Smooth muscle cell (in vitro differentiated cells): ENCODE results near the gene CHMP2A. TPM values are rescaled to one million over a fixed set of nuclear protein-coding genes. Genes with fewer than 3 reads are reported as not detected.
A peak's percentile ranks its signal among the peaks of the same experiment; 100 is the strongest.
"Not testable (repeated sequence)": the region's sequence is repeated elsewhere in the genome, so short reads cannot be mapped to it uniquely, and the experiment has no call there.

ENCODE experiments used
- DNase-seq: peaks from one replicate; lab custom pipeline; 2025; ENCODE audit not compliant: unreplicated experiment; lab: John Stamatoyannopoulos, UW
- H2AFZ ChIP-seq: fragments of 200-600 bp; sonication (generic); 2 replicates; pipeline ENCODE4 v1.6.0; 2016; ENCODE audit warnings: antibody characterized with exemption, low read depth, mild to moderate bottlenecking
- H3F3A ChIP-seq: fragments of 200-600 bp; sonication (generic); 2 replicates; pipeline ENCODE4 v1.6.0; 2017; ENCODE audit warnings: antibody characterized with exemption, low read depth
- H3K27ac ChIP-seq: fragments of 200-600 bp; sonication (generic); 2 replicates; pipeline ENCODE4 v1.5.1; 2016; ENCODE audit warnings: low read depth, mild to moderate bottlenecking
- H3K27me3 ChIP-seq: fragments of 200-600 bp; sonication (generic); 2 replicates; pipeline ENCODE4 v1.6.1; 2016; ENCODE audit warnings: low read depth, mild to moderate bottlenecking
- H3K36me3 ChIP-seq: fragments of 200-600 bp; sonication (generic); 2 replicates; pipeline ENCODE4 v1.5.1; 2016; ENCODE audit warnings: low read depth
- H3K4me1 ChIP-seq: fragments of 200-600 bp; sonication (generic); 2 replicates; pipeline ENCODE4 v1.5.1; 2016; ENCODE audit warnings: low read depth
- H3K4me2 ChIP-seq: fragments of 200-600 bp; sonication (generic); 2 replicates; pipeline ENCODE4 v1.6.0; 2016; ENCODE audit warnings: mild to moderate bottlenecking
- H3K4me3 ChIP-seq: fragments of 200-600 bp; sonication (generic); 2 replicates; pipeline ENCODE4 v1.5.1; 2016; ENCODE audit warnings: mild to moderate bottlenecking
- H3K79me2 ChIP-seq: fragments of 200-600 bp; sonication (generic); 2 replicates; pipeline ENCODE4 v1.6.0; 2016; ENCODE audit warnings: low read depth, mild to moderate bottlenecking
- H3K9ac ChIP-seq: fragments of 200-600 bp; sonication (generic); 2 replicates; pipeline ENCODE4 v1.6.0; 2016; ENCODE audit warnings: low read depth
- H3K9me3 ChIP-seq: fragments of 200-600 bp; sonication (generic); replicated peaks from 2 replicates; pipeline ENCODE4 v1.5.1; 2016; ENCODE audit warnings: low read depth
- H4K20me1 ChIP-seq: fragments of 200-600 bp; sonication (generic); 2 replicates; pipeline ENCODE4 v1.6.0; 2016; ENCODE audit warnings: low read depth
- WGBS: methylation state at CpG from one replicate; pipeline ENCODE4 v1.1.7; 2016; ENCODE audit warnings: low lambda C conversion rate; 5-methylcytosine and 5-hydroxymethylcytosine counted together
- polyA plus RNA-seq: library from polyadenylated mRNA; unstranded; fragments of >200 nt; fragmentation: Nextera tagmentation; extraction: Ambion mirVana; gene quantifications from 2 replicates; pipeline ENCODE4 v1.2.1, GENCODE V29; 2016
- total RNA-seq: library from RNA; depleted of rRNA; stranded (reverse); fragments of >200 nt; gene quantifications from 2 replicates; pipeline ENCODE4 v1.2.3, GENCODE V29; 2014
- TF ChIP-seq, protein P1 (sequence below): fragments of 200-600 bp; sonication (generic); IDR thresholded peaks from 2 replicates; pipeline ENCODE4 v1.5.1; 2017; ENCODE audit warnings: borderline replicate concordance, mild to moderate bottlenecking, antibody characterized with exemption; ENCODE audit not compliant: insufficient read depth, poor library complexity, severe bottlenecking

Gene CHMP2A
- total and polyA plus RNA-seq, 2 experiments from 2014 or later = 153 to 213 TPM

DNA sequence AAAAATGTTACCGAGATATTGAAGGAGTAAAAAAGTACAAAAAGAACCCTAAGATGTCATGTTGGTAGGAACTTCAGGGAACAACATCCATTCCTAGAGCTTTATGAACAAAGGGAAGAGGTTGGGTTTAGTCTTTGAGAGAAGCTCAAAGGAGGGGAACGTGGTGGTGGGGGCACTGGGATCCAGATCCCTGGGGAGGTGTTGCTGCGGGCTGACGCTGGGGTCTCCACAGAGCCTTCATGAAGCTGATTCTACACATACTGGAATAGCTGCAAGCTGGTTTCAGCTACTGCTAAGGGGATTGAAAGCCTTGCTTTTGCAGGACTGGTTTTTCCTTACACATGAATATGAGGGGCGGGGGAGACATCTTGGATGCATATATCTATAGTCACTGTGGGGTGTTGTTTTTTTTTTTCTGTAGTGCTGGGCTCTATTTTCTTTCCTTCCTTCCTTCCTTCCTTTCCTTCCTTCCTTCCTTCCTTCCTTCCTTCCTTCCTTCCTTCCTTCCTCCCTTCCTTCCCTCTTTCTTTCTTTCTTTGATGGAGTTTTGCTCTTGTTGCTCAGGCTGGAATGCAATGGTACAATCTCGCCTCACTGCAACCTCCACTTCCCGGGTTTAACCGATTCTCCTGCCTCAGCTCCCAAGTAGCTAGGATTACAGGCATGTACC is 24.7 kb upstream of the CHMP2A start:
- Histone ChIP-seq H3K36me3 (no peaks in the 10 kb centered on the region), H2AFZ (no peak overlapping the region), H3K4me2 (no peak overlapping the region), H4K20me1 (no peaks in the 10 kb centered on the region), H3K4me1 (peaks cover 1% of the 10 kb centered on the region), H3K27ac (no peak overlapping the region), H3F3A (peaks cover 2% of the 10 kb centered on the region), H3K9ac (no peak overlapping the region), H3K9me3 (no peaks in the 10 kb centered on the region), H3K27me3 (no peaks in the 10 kb centered on the region), H3K79me2 (peaks cover 20% of the 10 kb centered on the region), H3K4me3 (no peak overlapping the region)
- DNase-seq = no peak
- WGBS = 98% methylated on average over 8 of the region's 8 CpGs
- TF ChIP-seq, protein P1, sequence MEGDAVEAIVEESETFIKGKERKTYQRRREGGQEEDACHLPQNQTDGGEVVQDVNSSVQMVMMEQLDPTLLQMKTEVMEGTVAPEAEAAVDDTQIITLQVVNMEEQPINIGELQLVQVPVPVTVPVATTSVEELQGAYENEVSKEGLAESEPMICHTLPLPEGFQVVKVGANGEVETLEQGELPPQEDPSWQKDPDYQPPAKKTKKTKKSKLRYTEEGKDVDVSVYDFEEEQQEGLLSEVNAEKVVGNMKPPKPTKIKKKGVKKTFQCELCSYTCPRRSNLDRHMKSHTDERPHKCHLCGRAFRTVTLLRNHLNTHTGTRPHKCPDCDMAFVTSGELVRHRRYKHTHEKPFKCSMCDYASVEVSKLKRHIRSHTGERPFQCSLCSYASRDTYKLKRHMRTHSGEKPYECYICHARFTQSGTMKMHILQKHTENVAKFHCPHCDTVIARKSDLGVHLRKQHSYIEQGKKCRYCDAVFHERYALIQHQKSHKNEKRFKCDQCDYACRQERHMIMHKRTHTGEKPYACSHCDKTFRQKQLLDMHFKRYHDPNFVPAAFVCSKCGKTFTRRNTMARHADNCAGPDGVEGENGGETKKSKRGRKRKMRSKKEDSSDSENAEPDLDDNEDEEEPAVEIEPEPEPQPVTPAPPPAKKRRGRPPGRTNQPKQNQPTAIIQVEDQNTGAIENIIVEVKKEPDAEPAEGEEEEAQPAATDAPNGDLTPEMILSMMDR = no peak

DNA sequence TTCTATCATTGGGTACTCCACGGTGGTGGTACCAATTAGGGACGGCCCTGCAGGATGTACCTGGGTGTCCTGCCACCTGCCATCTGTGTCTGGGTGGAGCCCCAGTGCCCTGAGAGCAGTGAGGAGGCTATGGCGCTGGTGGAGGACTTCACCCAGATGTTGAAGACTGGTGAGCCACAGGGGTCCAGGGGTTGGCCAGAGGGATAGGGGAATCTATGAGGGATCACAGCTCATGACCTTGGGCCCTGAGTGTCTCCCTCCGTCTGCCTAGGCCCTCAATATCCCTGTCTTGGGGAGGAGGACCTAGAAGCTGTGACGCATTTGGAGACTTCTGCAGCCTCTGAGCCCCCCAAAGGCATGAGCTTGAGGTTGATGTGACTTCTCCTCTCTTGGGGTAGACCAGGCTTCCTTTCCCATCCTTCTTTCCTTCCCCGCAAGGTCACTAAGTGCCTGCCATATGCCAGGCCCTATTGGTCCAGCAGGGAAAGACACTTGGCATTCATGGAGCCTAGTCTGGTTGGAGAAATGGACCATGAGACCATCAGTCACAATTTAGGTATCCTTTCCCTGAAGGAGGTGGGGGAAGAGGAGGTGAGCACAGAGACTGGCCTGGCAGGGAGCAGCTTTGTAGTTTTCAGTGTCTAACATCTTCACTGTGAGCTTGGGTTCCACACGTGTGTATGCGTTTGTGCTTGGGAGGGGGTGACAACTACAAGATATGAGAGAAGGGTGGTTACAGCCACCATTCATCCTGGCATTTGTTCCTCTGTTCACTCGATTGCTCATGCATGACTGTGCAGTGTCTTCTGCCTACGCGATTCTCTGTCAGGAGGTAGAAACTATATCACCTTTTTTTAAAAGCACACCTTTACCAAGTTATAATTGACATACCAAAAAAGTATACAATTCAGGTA is 23.4 kb upstream of the CHMP2A start:
- Histone ChIP-seq H3F3A (peaks cover 10% of the 10 kb centered on the region), H2AFZ (no peak overlapping the region), H4K20me1 (no peaks in the 10 kb centered on the region), H3K27me3 (no peaks in the 10 kb centered on the region), H3K4me2 (no peak overlapping the region), H3K4me1 (peaks cover 10% of the 10 kb centered on the region), H3K36me3 (no peaks in the 10 kb centered on the region), H3K4me3 (no peak overlapping the region), H3K9me3 (no peaks in the 10 kb centered on the region), H3K79me2 (peaks cover 20% of the 10 kb centered on the region), H3K9ac (no peak overlapping the region), H3K27ac (no peak overlapping the region)
- DNase-seq = no peak
- TF ChIP-seq, protein P1 = no peak
- 93% methylated on average over 11 of the region's 11 CpGs for WGBS

DNA sequence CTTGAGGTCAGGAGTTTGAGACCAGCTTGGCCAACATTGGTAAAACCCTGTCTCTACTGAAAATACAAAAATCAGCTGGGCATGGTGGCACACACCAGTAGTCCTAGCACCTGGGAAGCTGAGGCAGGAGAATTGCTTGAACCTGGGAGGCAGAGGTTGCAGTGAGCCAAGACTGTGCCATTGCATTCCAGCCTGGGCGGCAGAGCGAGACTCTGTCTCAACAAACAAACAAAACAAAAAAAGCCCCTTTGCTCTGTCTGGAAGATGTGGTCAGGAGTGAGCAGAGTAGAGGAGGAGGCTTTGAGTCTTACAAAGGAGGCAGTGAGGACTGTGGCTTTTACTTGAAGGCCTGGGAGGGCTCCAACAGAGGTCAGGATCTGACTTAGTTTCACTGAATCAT is 22.7 kb upstream of the CHMP2A start:
- H3K79me2 ChIP-seq = peaks cover 20% of the 10 kb centered on the region
- not testable (repeated sequence) for H3K27ac ChIP-seq, H3K9me3 ChIP-seq, H3K27me3 ChIP-seq, H3K4me1 ChIP-seq, H2AFZ ChIP-seq, DNase-seq, H3K9ac ChIP-seq, H3K4me2 ChIP-seq, H4K20me1 ChIP-seq, H3K36me3 ChIP-seq, H3F3A ChIP-seq, H3K4me3 ChIP-seq
- WGBS = 100% methylated on average over 2 of the region's 2 CpGs

DNA sequence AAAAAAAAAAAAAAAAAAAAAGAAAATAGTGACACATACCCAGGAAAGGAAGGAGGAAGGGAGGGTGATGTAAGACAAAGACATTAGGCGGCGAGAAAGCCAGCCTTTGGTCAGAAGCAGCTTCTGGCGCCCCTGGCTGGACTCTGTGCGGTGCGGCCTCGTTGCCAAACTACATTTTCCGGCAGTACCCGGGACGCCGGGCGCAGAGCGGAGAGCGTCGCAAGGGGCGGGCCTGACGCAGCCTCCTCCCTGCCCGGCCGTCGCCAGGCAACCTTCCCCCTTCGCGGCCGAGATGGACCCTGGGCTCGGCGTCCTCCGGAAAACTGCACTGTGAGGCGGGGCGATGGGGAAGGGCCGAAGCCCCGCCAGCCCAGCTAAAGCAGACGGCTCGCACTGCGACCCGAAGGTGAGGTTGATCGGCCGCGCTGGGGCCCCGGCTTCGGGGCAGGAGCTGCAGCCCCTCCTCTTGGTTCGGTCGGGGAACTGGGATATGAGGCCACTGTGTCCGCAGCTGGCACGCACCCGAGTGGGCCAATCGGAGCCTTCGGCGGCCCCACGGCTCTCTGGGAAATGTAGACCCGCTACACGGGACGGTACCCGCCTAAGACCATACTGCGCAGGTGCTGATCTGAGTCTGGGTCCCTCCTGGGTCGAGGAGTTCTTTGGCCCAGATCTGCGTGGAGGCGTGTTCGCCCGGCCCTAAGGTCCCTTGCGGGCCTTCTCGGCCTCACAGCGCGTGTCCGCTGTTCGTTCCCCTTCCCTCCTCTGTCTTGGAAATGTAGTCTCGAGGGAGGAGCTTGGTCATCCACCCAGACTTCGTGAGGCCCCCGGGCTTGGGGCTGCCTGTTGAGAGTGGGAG is 20.5 kb upstream of the CHMP2A start:
- Histone ChIP-seq H3K9ac (peak overlapping the region; percentile 96), H3K4me3 (peak overlapping the region; percentile 73), H3K27ac (peak overlapping the region; percentile 99), H4K20me1 (no peaks in the 10 kb centered on the region), H3K27me3 (no peaks in the 10 kb centered on the region), H2AFZ (peak overlapping the region; percentile 37), H3K4me2 (peak overlapping the region; percentile 93), H3K9me3 (no peaks in the 10 kb centered on the region), H3K4me1 (peaks cover 14% of the 10 kb centered on the region), H3K79me2 (peaks cover 23% of the 10 kb centered on the region), H3K36me3 (no peaks in the 10 kb centered on the region), H3F3A (peaks cover 10% of the 10 kb centered on the region)
- under 1% methylated on average over 66 of the region's 66 CpGs for WGBS
- no peak for DNase-seq
- TF ChIP-seq, protein P1 = no peak
